Trophoblast cell (in vitro differentiated cells and primary cell): Measurements from ENCODE around the gene RHOD.

Source experiments
- DNase-seq, 2 donors: peaks; one replicate each; pipeline ENCODE4 v3.0.0-alpha.2; 2016
- H2AFZ ChIP-seq: 2 replicates; pipeline ENCODE4 v1.6.1; 2013; ENCODE audit warnings: low read length, moderate library complexity, mild to moderate bottlenecking; ENCODE audit not compliant: insufficient read depth, poor library complexity
- H2AK5ac ChIP-seq: 2 replicates; pipeline ENCODE4 v1.6.1; 2013; ENCODE audit warnings: mild to moderate bottlenecking, low read length
- H2BK120ac ChIP-seq: 2 replicates; pipeline ENCODE4 v1.6.1; 2013; ENCODE audit warnings: low read length, mild to moderate bottlenecking, moderate library complexity; ENCODE audit not compliant: insufficient read depth, poor library complexity
- H2BK12ac ChIP-seq: 2 replicates; pipeline ENCODE4 v1.6.1; 2013; ENCODE audit warnings: mild to moderate bottlenecking, low read length, moderate library complexity
- H2BK5ac ChIP-seq: 2 replicates; pipeline ENCODE4 v1.6.1; 2013; ENCODE audit warnings: low read length, low read depth, moderate library complexity, mild to moderate bottlenecking; ENCODE audit not compliant: poor library complexity
- H3K14ac ChIP-seq: 2 replicates; pipeline ENCODE4 v1.6.1; 2013; ENCODE audit warnings: mild to moderate bottlenecking, low read length
- H3K18ac ChIP-seq: 2 replicates; pipeline ENCODE4 v1.6.1; 2013; ENCODE audit warnings: mild to moderate bottlenecking, low read length
- H3K23ac ChIP-seq: 2 replicates; pipeline ENCODE4 v1.6.1; 2013; ENCODE audit warnings: low read length
- H3K27ac ChIP-seq: 2 replicates; pipeline ENCODE4 v1.5.1; 2013; ENCODE audit warnings: low read depth, mild to moderate bottlenecking, inconsistent platforms, low read length, moderate library complexity
- H3K27me3 ChIP-seq: 2 replicates; pipeline ENCODE4 v1.6.1; 2013; ENCODE audit warnings: inconsistent platforms, mild to moderate bottlenecking, low read length, moderate library complexity; ENCODE audit not compliant: insufficient read depth
- H3K36me3 ChIP-seq, 2 experiments: 1 replicate in 1 of 2; 2 replicates in 1 of 2; pipeline ENCODE4 v1.6.1; 2013; ENCODE audit warnings: low read length in 2 of 2, mild to moderate bottlenecking in 2 of 2, moderate library complexity in 1 of 2; ENCODE audit not compliant: insufficient read depth in 2 of 2, control insufficient read depth in 1 of 2
- H3K4ac ChIP-seq: 2 replicates; pipeline ENCODE4 v1.6.1; 2013; ENCODE audit warnings: low read depth, mild to moderate bottlenecking, low read length, moderate library complexity
- H3K4me1 ChIP-seq, 2 experiments: 1 replicate in 1 of 2; 2 replicates in 1 of 2; pipeline ENCODE4 v1.6.1; 2013; ENCODE audit warnings: low read length in 2 of 2, mild to moderate bottlenecking in 2 of 2, moderate library complexity in 1 of 2; ENCODE audit not compliant: insufficient read depth in 2 of 2, control insufficient read depth in 1 of 2
- H3K4me2 ChIP-seq: 2 replicates; pipeline ENCODE4 v1.6.1; 2013; ENCODE audit warnings: inconsistent platforms, mild to moderate bottlenecking, low read length, moderate library complexity
- H3K4me3 ChIP-seq: 2 replicates; pipeline ENCODE4 v1.5.1; 2013; ENCODE audit warnings: mild to moderate bottlenecking, low read depth, low read length, inconsistent platforms
- H3K79me1 ChIP-seq: one replicate; pipeline ENCODE4 v1.6.1; 2013; ENCODE audit warnings: low read length
- H3K79me2 ChIP-seq: 2 replicates; pipeline ENCODE4 v1.6.1; 2013; ENCODE audit warnings: low read length, mild to moderate bottlenecking; ENCODE audit not compliant: control insufficient read depth, insufficient read depth, poor library complexity
- H3K9ac ChIP-seq: 2 replicates; pipeline ENCODE4 v1.6.1; 2013; ENCODE audit warnings: mild to moderate bottlenecking, low read length
- H3K9me3 ChIP-seq: 2 replicates; pipeline ENCODE4 v1.6.1; 2013; ENCODE audit warnings: low read depth, mild to moderate bottlenecking, control low read depth, inconsistent platforms, low read length; ENCODE audit not compliant: insufficient read depth
- H4K12ac ChIP-seq: 2 replicates; pipeline ENCODE4 v1.6.1; 2013; ENCODE audit warnings: low read depth, mild to moderate bottlenecking, low read length, moderate library complexity
- H4K8ac ChIP-seq: 2 replicates; pipeline ENCODE4 v1.6.1; 2013; ENCODE audit warnings: low read depth, mild to moderate bottlenecking, low read length, moderate library complexity
- H4K91ac ChIP-seq: one replicate; pipeline ENCODE4 v1.6.1; 2013; ENCODE audit warnings: low read depth, mild to moderate bottlenecking, low read length, moderate library complexity
- WGBS: extraction: QIAGEN DNeasy Blood & Tissue Kit; methylation state at CpG from one replicate; pipeline ENCODE4 v1.1.7; 2013; ENCODE audit warnings: missing lambda C conversion rate; ENCODE audit not compliant: insufficient read length, insufficient coverage; ENCODE audit errors: extremely low coverage; 5-methylcytosine and 5-hydroxymethylcytosine counted together

Gene RHOD

DNA sequence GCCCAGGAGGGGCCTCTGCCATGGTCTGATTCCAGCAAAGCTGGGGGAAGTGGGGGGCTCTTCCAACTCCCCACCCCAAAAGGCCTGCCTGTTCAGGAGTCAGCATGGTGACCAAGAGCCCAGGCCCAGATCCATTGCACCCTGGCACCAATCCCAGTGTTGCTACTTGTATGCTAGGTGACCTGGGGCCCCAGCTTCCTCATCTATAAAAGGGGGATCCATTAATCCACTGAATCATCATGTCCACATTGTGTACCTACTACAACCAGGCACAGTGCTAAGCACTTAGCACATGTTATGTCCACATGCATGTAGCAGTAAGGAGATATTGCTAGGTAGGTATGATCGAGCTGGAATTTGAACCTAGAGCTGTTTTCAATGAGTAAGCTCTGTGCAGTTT lies 31.7 kb upstream of the RHOD start:
- DNase-seq, result no peak
- Histone ChIP-seq H3K23ac (no peak overlapping the region), H2BK12ac (no peak overlapping the region)

GRCh38 chr11:67025750-67026149 lies 30.9 kb upstream of the RHOD start:
- Histone ChIP-seq H4K8ac (no peak overlapping the region), H3K9ac (no peak overlapping the region), H3K4me1 (peaks cover 19 to 23% of the 10 kb centered on the region in 2 experiments), H2BK5ac (no peak overlapping the region), H2AK5ac (no peak overlapping the region), H4K12ac (no peak overlapping the region), H3K36me3 (no peaks in the 10 kb centered on the region), H3K14ac (no peak overlapping the region), H4K91ac (no peak overlapping the region), H2BK12ac (no peak overlapping the region), H3K27ac (no peak overlapping the region), H3K79me1 (no peaks in the 10 kb centered on the region), H3K23ac (no peak overlapping the region), H3K4ac (no peak overlapping the region), H3K79me2 (no peaks in the 10 kb centered on the region), H2BK120ac (no peak overlapping the region), H3K4me2 (no peak overlapping the region), H3K9me3 (peaks cover 8% of the 10 kb centered on the region), H2AFZ (no peak overlapping the region), H3K4me3 (no peak overlapping the region), H3K18ac (no peak overlapping the region), H3K27me3 (peaks cover 34% of the 10 kb centered on the region)
- DNase-seq, result no peak
- no CpG with 5 or more reads among the region's 8 CpGs for WGBS

More for the DNA sequence above, 31.7 kb upstream of the RHOD start:
- peaks cover 8% of the 10 kb centered on the region for H3K9me3 ChIP-seq
- peaks cover 34% of the 10 kb centered on the region for H3K27me3 ChIP-seq
- H3K18ac ChIP-seq, result no peak overlapping the region
- no peak overlapping the region for H2AFZ ChIP-seq
- H4K12ac ChIP-seq, result no peak overlapping the region
- no peak overlapping the region for H2BK120ac ChIP-seq
- peaks cover 11 to 16% of the 10 kb centered on the region in 2 experiments for H3K4me1 ChIP-seq
- no peak overlapping the region for H4K91ac ChIP-seq
- H4K8ac ChIP-seq, result no peak overlapping the region
- no peak overlapping the region for H3K27ac ChIP-seq
- no CpG with 5 or more reads among the region's 1 CpG for WGBS
- no peak overlapping the region for H2AK5ac ChIP-seq
- no peaks in the 10 kb centered on the region for H3K36me3 ChIP-seq
- no peak overlapping the region for H3K4ac ChIP-seq
- no peaks in the 10 kb centered on the region for H3K79me1 ChIP-seq
- H3K79me2 ChIP-seq, result no peaks in the 10 kb centered on the region
- no peak overlapping the region for H3K9ac ChIP-seq
- H3K4me3 ChIP-seq, result no peak overlapping the region
- no peak overlapping the region for H2BK5ac ChIP-seq
- no peak overlapping the region for H3K4me2 ChIP-seq
- no peak overlapping the region for H3K14ac ChIP-seq

GRCh38 chr11:67026941-67027340 lies 29.7 kb upstream of the RHOD start:
- Histone ChIP-seq H3K9ac (no peak overlapping the region), H4K12ac (no peak overlapping the region), H3K79me1 (peaks cover 7% of the 10 kb centered on the region), H3K27me3 (peaks cover 33% of the 10 kb centered on the region), H3K4me1 (peaks cover 29 to 34% of the 10 kb centered on the region in 2 experiments), H3K4me3 (no peak overlapping the region), H3K18ac (no peak overlapping the region), H3K79me2 (no peaks in the 10 kb centered on the region), H3K9me3 (peaks cover 8% of the 10 kb centered on the region), H2BK5ac (no peak overlapping the region), H3K27ac (no peak overlapping the region), H4K91ac (no peak overlapping the region), H2BK120ac (no peak overlapping the region), H3K36me3 (no peaks in the 10 kb centered on the region), H2AFZ (no peak overlapping the region), H3K23ac (no peak overlapping the region), H3K4me2 (no peak overlapping the region), H3K4ac (no peak overlapping the region), H2AK5ac (no peak overlapping the region), H3K14ac (no peak overlapping the region), H2BK12ac (no peak overlapping the region), H4K8ac (no peak overlapping the region)
- DNase-seq, result peak; percentile 72 to 73
- no CpG with 5 or more reads among the region's 5 CpGs for WGBS

DNA sequence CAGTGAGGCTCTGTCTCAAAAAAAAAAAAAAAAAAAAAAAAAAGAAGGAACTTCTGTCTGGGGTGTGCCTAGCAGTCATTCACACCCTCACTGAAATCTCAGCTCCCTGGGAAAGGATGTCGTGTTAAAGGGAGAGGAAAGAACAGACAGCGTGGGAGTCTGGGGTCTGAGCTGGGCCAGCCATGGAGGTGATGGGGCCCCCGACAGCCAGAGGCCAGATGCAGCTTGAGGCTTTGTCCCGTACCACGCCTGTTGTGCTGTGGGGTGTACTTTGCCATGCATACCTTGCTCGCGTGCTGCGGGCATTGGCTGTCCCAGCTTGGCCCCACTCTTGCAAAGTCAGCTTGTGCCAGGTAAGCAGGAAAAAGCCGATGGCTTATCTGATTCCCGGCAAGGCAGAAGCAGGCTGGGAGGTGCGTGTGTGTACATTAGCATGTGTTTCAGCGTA lies 29.1 kb upstream of the RHOD start:
- H3K23ac ChIP-seq, result no peak overlapping the region
- peaks cover 10% of the 10 kb centered on the region for H3K79me1 ChIP-seq
- H3K18ac ChIP-seq, result no peak overlapping the region
- no peak overlapping the region for H3K4ac ChIP-seq
- no peaks in the 10 kb centered on the region for H3K36me3 ChIP-seq
- no peak overlapping the region for H2AK5ac ChIP-seq
- H3K14ac ChIP-seq, result no peak overlapping the region
- H3K27ac ChIP-seq, result no peak overlapping the region
- H3K4me2 ChIP-seq, result no peak overlapping the region
- no peak overlapping the region for H4K91ac ChIP-seq
- WGBS, result no CpG with 5 or more reads among the region's 12 CpGs
- H2AFZ ChIP-seq, result no peak overlapping the region
- no peaks in the 10 kb centered on the region for H3K79me2 ChIP-seq
- no peak overlapping the region for H2BK5ac ChIP-seq
- peak; percentile 68 to 72 for DNase-seq
- H4K8ac ChIP-seq, result no peak overlapping the region
- H3K9ac ChIP-seq, result no peak overlapping the region
- no peak overlapping the region for H2BK120ac ChIP-seq
- peaks cover 28% of the 10 kb centered on the region for H3K27me3 ChIP-seq
- no peak overlapping the region for H3K4me3 ChIP-seq
- H2BK12ac ChIP-seq, result no peak overlapping the region
- H3K9me3 ChIP-seq, result peaks cover 4% of the 10 kb centered on the region
- peaks cover 33 to 38% of the 10 kb centered on the region in 2 experiments for H3K4me1 ChIP-seq
- H4K12ac ChIP-seq, result no peak overlapping the region
